HPDE6-E6E7 (cell line): Measurements from ENCODE around the gene PROZ.

Source experiments
- DNase-seq: peaks from one replicate; pipeline ENCODE4 v3.0.0; 2011; ENCODE audit warnings: missing footprints; ENCODE audit errors: extremely low spot score

PROZ gene

GRCh38 chr13:113120300-113121182, 37.9 kb upstream of the PROZ start:
- no peak for DNase-seq

GRCh38 chr13:113121183-113121927, 37.1 kb upstream of the PROZ start:
- no peak for DNase-seq

- no peak for DNase-seq
Measured at GRCh38 chr13:113121928-113122471, 36.4 kb upstream of the PROZ start.

GRCh38 chr13:113122550-113123225, 35.8 kb upstream of the PROZ start, which contains the start of gene F10:
F10 (plus strand) TSS chr13:113122799; CDS start chr13:113122856, 57 bp downstream.
- DNase-seq = no peak

- no peak for DNase-seq
Measured at GRCh38 chr13:113123226-113124201, 34.9 kb upstream of the PROZ start.

- DNase-seq = no peak
Measured at GRCh38 chr13:113124211-113124970, 34.1 kb upstream of the PROZ start.

- DNase-seq = no peak
Measured at GRCh38 chr13:113125506-113126264, 32.8 kb upstream of the PROZ start.

GRCh38 chr13:113126265-113127150, 31.9 kb upstream of the PROZ start:
- DNase-seq = no peak

- DNase-seq = no peak
Measured at GRCh38 chr13:113129480-113129879, 29.0 kb upstream of the PROZ start.

GRCh38 chr13:113129921-113130750, 28.3 kb upstream of the PROZ start:
- DNase-seq = no peak

- DNase-seq = no peak
Measured at GRCh38 chr13:113135281-113135760, 23.1 kb upstream of the PROZ start.

GRCh38 chr13:113137691-113138298, 20.7 kb upstream of the PROZ start:
- DNase-seq = no peak

- DNase-seq = no peak
Measured at GRCh38 chr13:113138792-113139551, 19.5 kb upstream of the PROZ start.

- DNase-seq = no peak
Measured at GRCh38 chr13:113139577-113139976, 18.9 kb upstream of the PROZ start.

- no peak for DNase-seq
Measured at GRCh38 chr13:113140677-113141600, 17.5 kb upstream of the PROZ start.
